ENCODE measurements around the gene DGKB. TPM values are rescaled to one million over a fixed set of nuclear protein-coding genes. Genes with fewer than 3 reads are reported as not detected.

Gene DGKB
- polyA plus RNA-seq, 1 of the 3 experiments (the other 2 are of a cell fraction): 2.1 TPM

DNA sequence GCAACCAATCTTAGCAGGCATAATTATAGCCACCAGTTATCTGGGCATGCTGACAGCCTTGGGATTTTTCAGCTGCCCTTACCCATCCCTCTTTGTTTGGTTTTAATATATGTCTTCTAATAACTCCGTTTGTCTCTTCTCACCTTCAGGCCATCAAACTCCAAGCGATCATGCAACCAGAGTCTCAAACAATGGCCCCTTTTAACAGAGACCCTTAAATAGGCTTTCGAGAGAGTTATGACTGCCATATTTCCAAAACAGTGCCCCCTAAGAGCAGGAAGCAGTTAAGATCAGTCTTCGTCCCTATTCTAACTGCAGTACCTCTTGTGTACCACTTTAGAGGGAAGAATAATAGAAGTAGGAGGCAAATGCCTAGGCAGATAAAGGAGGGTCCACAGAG lies 157.5 kb downstream of the DGKB start:
- H3K27ac ChIP-seq (ENCODE audit: low read depth in 2 of 2, low read length in 1 of 2): no peak overlapping the region
- H3K4me2 ChIP-seq: no peak overlapping the region
- TF ChIP-seq JUND (IDR thresholded peaks at IDR 0.05) (no peak), EP300 (IDR thresholded peaks at IDR 0.05; ENCODE audit: borderline replicate concordance in 1 of 2, low read depth in 1 of 2, low read length in 1 of 2) (no peak), FOXJ3 (CRISPR knock-in tag; IDR thresholded peaks at IDR 0.05) (no peak)
- CTCF ChIA-PET: no interaction called here
- H3K9ac ChIP-seq: no peak overlapping the region
- POLR2A ChIA-PET: no interaction called here
- H3K9me3 ChIP-seq: peaks cover 19% of the 10 kb centered on the region
- no peak for DNase-seq
- peaks cover 19% of the 10 kb centered on the region for H3F3A ChIP-seq (replicated peaks; ENCODE audit: insufficient read depth)
- peaks cover 0 to 19% of the 10 kb centered on the region in 2 experiments for H3K36me3 ChIP-seq (replicated peaks in 1 of 2; ENCODE audit: control insufficient read depth in 1 of 2, insufficient read depth in 2 of 2, low read length in 1 of 2)
- H4K20me1 ChIP-seq (ENCODE audit: insufficient read depth): no peaks in the 10 kb centered on the region
- peaks cover 3 to 12% of the 10 kb centered on the region in 2 experiments; a peak in 3 of 4 replicates for H3K4me1 ChIP-seq (ENCODE audit: control insufficient read depth in 1 of 2, insufficient read depth in 2 of 2, low read depth in 1 of 2, low read length in 1 of 2)
- 76% methylated on average over 4 of the region's 4 CpGs for WGBS (ENCODE audit: low lambda C conversion rate)
- no peaks in the 10 kb centered on the region for H3K9me2 ChIP-seq
- no peaks in the 10 kb centered on the region for H3K79me2 ChIP-seq (ENCODE audit: insufficient read depth)
- H2AFZ ChIP-seq (ENCODE audit: low read depth): no peak overlapping the region
- H3K27me3 ChIP-seq (ENCODE audit: insufficient read depth): no peaks in the 10 kb centered on the region
- H3K4me3 ChIP-seq (ENCODE audit: low read depth in 2 of 2, low read length in 1 of 2): no peak overlapping the region; a peak in 1 of 4 replicates

DNA sequence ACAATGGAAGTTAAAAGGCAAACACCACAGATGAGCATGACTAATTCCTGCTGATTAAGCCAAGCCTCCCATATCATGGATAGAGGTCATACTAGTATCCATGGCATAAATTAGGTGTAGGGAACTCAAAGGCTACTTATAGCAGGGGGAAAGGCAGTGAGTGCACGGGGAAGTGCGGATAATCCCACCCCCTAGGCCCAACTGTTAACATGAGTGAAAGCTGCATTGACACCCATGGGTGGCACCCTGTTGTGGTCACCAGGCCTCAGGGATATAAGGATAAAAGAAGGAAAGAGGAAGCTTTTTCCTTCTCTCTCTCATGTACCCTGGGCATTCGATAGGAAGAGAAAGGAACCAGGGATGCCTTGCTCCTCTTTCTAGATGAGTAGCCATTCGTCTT lies 161.9 kb downstream of the DGKB start:
- no peaks in the 10 kb centered on the region for H4K20me1 ChIP-seq (ENCODE audit: insufficient read depth)
- peaks cover 0 to 20% of the 10 kb centered on the region in 2 experiments for H3K36me3 ChIP-seq (replicated peaks in 1 of 2; ENCODE audit: control insufficient read depth in 1 of 2, insufficient read depth in 2 of 2, low read length in 1 of 2)

More for the DNA sequence above, 161.9 kb downstream of the DGKB start:
- no peak for DNase-seq
- 89% methylated on average over 4 of the region's 4 CpGs for WGBS (ENCODE audit: low lambda C conversion rate)
- ChIA-PET POLR2A (no interaction called here), CTCF (interaction anchor here (1.7 kb wide), 2 partner anchors 23 to 275 kb away, joined by 3 to 4 read pairs; no protein-coding TSS in a partner anchor)
- Histone ChIP-seq H3K4me3 (ENCODE audit: low read depth in 2 of 2, low read length in 1 of 2) (no peak overlapping the region; a peak in 1 of 4 replicates), H3K9me2 (no peaks in the 10 kb centered on the region), H3K27me3 (ENCODE audit: insufficient read depth) (no peaks in the 10 kb centered on the region), H3K9me3 (peaks cover 19% of the 10 kb centered on the region), H3F3A (replicated peaks; ENCODE audit: insufficient read depth) (peaks cover 1% of the 10 kb centered on the region), H3K27ac (ENCODE audit: low read depth in 2 of 2, low read length in 1 of 2) (no peak overlapping the region), H2AFZ (ENCODE audit: low read depth) (no peak overlapping the region), H3K4me2 (no peak overlapping the region), H3K79me2 (ENCODE audit: insufficient read depth) (no peaks in the 10 kb centered on the region), H3K9ac (no peak overlapping the region), H3K4me1 (ENCODE audit: control insufficient read depth in 1 of 2, insufficient read depth in 2 of 2, low read depth in 1 of 2, low read length in 1 of 2) (no peaks in the 10 kb centered on the region)
- no peak for TF ChIP-seq CHD2 (IDR thresholded peaks at IDR 0.05; ENCODE audit: low read length, partially characterized antibody)
- TF ChIP-seq ZBTB33 (IDR thresholded peaks at IDR 0.05; ENCODE audit: borderline replicate concordance, low read depth): no peak
- no peak for TF ChIP-seq NRF1 (IDR thresholded peaks at IDR 0.05; ENCODE audit: low read depth, low read length)
- TF ChIP-seq NFIC (IDR thresholded peaks at IDR 0.05; ENCODE audit: borderline replicate concordance): no peak
- TF ChIP-seq FOXJ3 (CRISPR knock-in tag; IDR thresholded peaks at IDR 0.05): no peak
- TF ChIP-seq MAX (IDR thresholded peaks at IDR 0.05; ENCODE audit: low read depth): no peak
- no peak for TF ChIP-seq CTCF (IDR thresholded peaks at IDR 0.05)
- TF ChIP-seq EZH2phosphoT487 (IDR thresholded peaks at IDR 0.05; ENCODE audit: borderline replicate concordance, low read depth): no peak
- TF ChIP-seq PBX3 (IDR thresholded peaks at IDR 0.05): no peak
- no peak for TF ChIP-seq GABPA (IDR thresholded peaks at IDR 0.05; ENCODE audit: low read depth)
- TF ChIP-seq RXRA (IDR thresholded peaks at IDR 0.05; ENCODE audit: borderline replicate concordance, low read depth): no peak
- no peak for TF ChIP-seq MEF2A (IDR thresholded peaks at IDR 0.05; ENCODE audit: borderline replicate concordance, low read depth)

Measured in SK-N-SH (cell line).